ENCODE data around the gene UTF1. TPM values are rescaled to one million over a fixed set of nuclear protein-coding genes. Genes with fewer than 3 reads are reported as not detected.
A peak's percentile ranks its signal among the peaks of the same experiment; 100 is the strongest.
"Not testable (repeated sequence)": the region's sequence is repeated elsewhere in the genome, so short reads cannot be mapped to it uniquely, and the experiment has no call there.

The UTF1 gene
- total RNA-seq, 3 donors from 2014 or later, result not detected

- Histone ChIP-seq H3K9me3 (no peaks in the 10 kb centered on the region), H3K4me1 (peaks cover 0 to 4% of the 10 kb centered on the region in 2 donors), H3K27ac (no peak overlapping the region), H3K27me3 (peaks cover 0 to 85% of the 10 kb centered on the region in 2 donors), H3K36me3 (no peaks in the 10 kb centered on the region), H3K4me3 (peak overlapping the region in 1 of 3 donors; percentile 51)
- no peak for TF ChIP-seq CTCF (IDR thresholded peaks at IDR 0.05)
- no peak for TF ChIP-seq POLR2AphosphoS5 (IDR thresholded peaks at IDR 0.05)
- no peak for TF ChIP-seq POLR2A (IDR thresholded peaks at IDR 0.05)
- intact Hi-C loops (cut with DNase I; ENCODE audit: low total_unique reads), result no loop called here
- no peak for DNase-seq (ENCODE audit: low spot score in 2 of 2)
Observed at GRCh38 chr10:133229265-133230043, 563 bp upstream of the UTF1 start.

- peak overlapping the region in 2 of 3 donors; percentile 13 to 51 for H3K4me3 ChIP-seq
- H3K36me3 ChIP-seq, result no peaks in the 10 kb centered on the region
- no peak for DNase-seq (ENCODE audit: low spot score in 2 of 2)
- H3K27ac ChIP-seq, result no peak overlapping the region
- intact Hi-C loops (cut with DNase I; ENCODE audit: low total_unique reads), result no loop called here
- H3K27me3 ChIP-seq, result peaks cover 0 to 87% of the 10 kb centered on the region in 2 donors
- peaks cover 0 to 4% of the 10 kb centered on the region in 2 donors for H3K4me1 ChIP-seq
- H3K9me3 ChIP-seq, result no peaks in the 10 kb centered on the region
- TF ChIP-seq CTCF (IDR thresholded peaks at IDR 0.05) (no peak), POLR2AphosphoS5 (IDR thresholded peaks at IDR 0.05) (no peak), POLR2A (IDR thresholded peaks at IDR 0.05) (no peak)
Observed at GRCh38 chr10:133230387-133231195, 574 bp downstream of the UTF1 start.

- Histone ChIP-seq H3K9me3 (no peaks in the 10 kb centered on the region), H3K36me3 (no peaks in the 10 kb centered on the region), H3K4me3 (peak overlapping the region in 1 of 3 donors; percentile 51), H3K27me3 (peaks cover under 1 to 92% of the 10 kb centered on the region in 2 donors), H3K4me1 (peaks cover 0 to 4% of the 10 kb centered on the region in 2 donors), H3K27ac (no peak overlapping the region)
- TF ChIP-seq CTCF (IDR thresholded peaks at IDR 0.05) (no peak), POLR2AphosphoS5 (IDR thresholded peaks at IDR 0.05) (no peak), POLR2A (IDR thresholded peaks at IDR 0.05) (no peak)
- no peak for DNase-seq (ENCODE audit: low spot score in 2 of 2)
- intact Hi-C loops (cut with DNase I; ENCODE audit: low total_unique reads), result no loop called here
Observed at GRCh38 chr10:133231244-133231945, 1.4 kb downstream of the UTF1 start.

GRCh38 chr10:133231946-133232574, 2.0 kb downstream of the UTF1 start:
- no peaks in the 10 kb centered on the region for H3K36me3 ChIP-seq
- no peak for DNase-seq (ENCODE audit: low spot score in 2 of 2)
- no peak overlapping the region for H3K27ac ChIP-seq
- intact Hi-C loops (cut with DNase I; ENCODE audit: low total_unique reads), result no loop called here
- H3K27me3 ChIP-seq, result peaks cover 6 to 92% of the 10 kb centered on the region in 2 donors
- no peak overlapping the region for H3K4me3 ChIP-seq
- TF ChIP-seq CTCF (IDR thresholded peaks at IDR 0.05), result no peak
- TF ChIP-seq POLR2A (IDR thresholded peaks at IDR 0.05), result no peak
- TF ChIP-seq POLR2AphosphoS5 (IDR thresholded peaks at IDR 0.05), result no peak
- no peaks in the 10 kb centered on the region for H3K9me3 ChIP-seq
- peaks cover 0 to 7% of the 10 kb centered on the region in 2 donors for H3K4me1 ChIP-seq

GRCh38 chr10:133234796-133235195, 4.8 kb downstream of the UTF1 start:
- H3K4me3 ChIP-seq; H3K9me3 ChIP-seq; DNase-seq (ENCODE audit: low spot score in 2 of 2); H3K27ac ChIP-seq; intact Hi-C loops (cut with DNase I; ENCODE audit: low total_unique reads); H3K4me1 ChIP-seq; H3K36me3 ChIP-seq: not testable (repeated sequence)
- peaks cover 18 to 95% of the 10 kb centered on the region in 2 donors for H3K27me3 ChIP-seq
